ENCODE data around the gene CDH23. TPM values are rescaled to one million over a fixed set of nuclear protein-coding genes. Genes with fewer than 3 reads are reported as not detected.

Gene CDH23
- total RNA-seq, 1 experiment from 2014 or later, result 0.34 TPM

DNA sequence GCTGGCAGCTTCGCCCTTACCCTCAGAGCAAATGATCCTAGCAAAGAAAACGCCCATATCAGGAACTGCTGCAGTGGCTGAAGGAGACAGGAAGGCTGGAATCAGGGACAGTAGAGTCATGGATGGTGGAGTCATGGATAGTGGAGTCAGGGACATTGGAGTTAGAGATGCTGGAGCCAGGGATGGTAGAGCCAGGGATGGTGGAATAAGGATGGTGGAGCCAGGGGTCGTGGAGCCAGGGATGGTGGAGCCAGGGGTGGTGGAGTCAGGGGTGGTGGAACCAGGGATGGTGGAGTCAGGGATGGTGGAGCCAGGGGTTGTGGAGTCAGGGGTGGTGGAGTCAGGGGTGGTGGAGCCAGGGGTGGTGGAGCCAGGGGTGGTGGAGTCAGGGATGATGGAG is 291.5 kb downstream of the CDH23 start:
- TF ChIP-seq, protein P1, sequence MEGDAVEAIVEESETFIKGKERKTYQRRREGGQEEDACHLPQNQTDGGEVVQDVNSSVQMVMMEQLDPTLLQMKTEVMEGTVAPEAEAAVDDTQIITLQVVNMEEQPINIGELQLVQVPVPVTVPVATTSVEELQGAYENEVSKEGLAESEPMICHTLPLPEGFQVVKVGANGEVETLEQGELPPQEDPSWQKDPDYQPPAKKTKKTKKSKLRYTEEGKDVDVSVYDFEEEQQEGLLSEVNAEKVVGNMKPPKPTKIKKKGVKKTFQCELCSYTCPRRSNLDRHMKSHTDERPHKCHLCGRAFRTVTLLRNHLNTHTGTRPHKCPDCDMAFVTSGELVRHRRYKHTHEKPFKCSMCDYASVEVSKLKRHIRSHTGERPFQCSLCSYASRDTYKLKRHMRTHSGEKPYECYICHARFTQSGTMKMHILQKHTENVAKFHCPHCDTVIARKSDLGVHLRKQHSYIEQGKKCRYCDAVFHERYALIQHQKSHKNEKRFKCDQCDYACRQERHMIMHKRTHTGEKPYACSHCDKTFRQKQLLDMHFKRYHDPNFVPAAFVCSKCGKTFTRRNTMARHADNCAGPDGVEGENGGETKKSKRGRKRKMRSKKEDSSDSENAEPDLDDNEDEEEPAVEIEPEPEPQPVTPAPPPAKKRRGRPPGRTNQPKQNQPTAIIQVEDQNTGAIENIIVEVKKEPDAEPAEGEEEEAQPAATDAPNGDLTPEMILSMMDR (IDR thresholded peaks at IDR 0.05; ENCODE audit: insufficient read depth in 1 of 2, low read depth in 1 of 2, low read length in 1 of 2, severe bottlenecking in 1 of 2, unreplicated experiment in 1 of 2), result no peak
- POLR2A ChIA-PET, result no interaction called here
- Mint-ChIP-seq H3K27me3 (ENCODE audit: insufficient read depth, unreplicated experiment) (no peaks in the 10 kb centered on the region), H3K36me3 (ENCODE audit: insufficient read depth, unreplicated experiment) (peaks cover 7% of the 10 kb centered on the region), H3K27ac (ENCODE audit: unreplicated experiment) (peak overlapping the region; percentile 60), H3K4me1 (ENCODE audit: low read depth, unreplicated experiment) (no peaks in the 10 kb centered on the region), H3K9me3 (ENCODE audit: unreplicated experiment) (peaks cover 9% of the 10 kb centered on the region), H3K4me3 (ENCODE audit: unreplicated experiment) (no peak overlapping the region)
- no peaks in the 10 kb centered on the region for H3K4me1 ChIP-seq
- intact Hi-C loops (cut with micrococcal nuclease; ENCODE audit: unreplicated experiment), result no loop called here
- no TSS peak for BruUV-seq (replicated peaks)
- no peak overlapping the region for H3K4me3 ChIP-seq (ENCODE audit: low read depth, low read length)
- CTCF ChIA-PET, result interaction anchor here (1.9 kb wide), 1 partner anchor 8 kb away, joined by 9 read pairs; no protein-coding TSS in a partner anchor
- H3K9me3 ChIP-seq, result no peaks in the 10 kb centered on the region
- no peak for DNase-seq
- H3K36me3 ChIP-seq (ENCODE audit: control insufficient read depth, insufficient read depth, low read length), result no peaks in the 10 kb centered on the region
- no peaks in the 10 kb centered on the region for H3K27me3 ChIP-seq (replicated peaks; ENCODE audit: control insufficient read depth, insufficient read depth, low read length)

DNA sequence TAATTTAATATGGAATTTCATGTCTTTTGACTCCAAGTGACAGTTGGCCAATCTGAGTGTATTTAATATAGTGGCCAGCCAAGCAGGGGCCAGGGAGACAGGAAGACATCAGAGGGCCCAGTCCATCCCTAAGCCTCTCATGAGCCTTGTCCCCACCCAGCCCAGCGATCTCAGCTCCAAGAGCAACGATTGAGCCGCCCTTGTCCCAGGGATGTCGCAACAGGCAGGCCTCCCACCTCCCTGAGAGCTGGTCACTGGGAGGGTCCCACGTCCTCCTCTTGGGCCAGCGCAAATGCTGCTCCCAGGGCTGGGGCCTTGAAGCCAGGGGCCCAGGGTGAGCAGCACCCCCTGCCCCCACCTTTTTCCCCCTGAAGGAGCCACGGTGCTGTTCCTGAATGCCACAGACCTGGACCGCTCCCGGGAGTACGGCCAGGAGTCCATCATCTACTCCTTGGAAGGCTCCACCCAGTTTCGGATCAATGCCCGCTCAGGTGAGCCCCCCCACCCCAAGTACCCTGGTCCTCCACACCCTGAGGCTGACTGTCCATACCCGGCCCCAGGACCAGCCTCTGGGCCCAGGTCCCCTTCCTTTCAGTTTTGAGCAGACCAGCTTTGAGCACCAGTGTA is 293.5 kb downstream of the CDH23 start:
- TF ChIP-seq, protein P1 (IDR thresholded peaks at IDR 0.05; ENCODE audit: insufficient read depth in 1 of 2, low read depth in 1 of 2, low read length in 1 of 2, severe bottlenecking in 1 of 2, unreplicated experiment in 1 of 2), result no peak
- Mint-ChIP-seq H3K4me1 (ENCODE audit: low read depth, unreplicated experiment) (no peaks in the 10 kb centered on the region), H3K36me3 (ENCODE audit: insufficient read depth, unreplicated experiment) (peaks cover 7% of the 10 kb centered on the region), H3K27ac (ENCODE audit: unreplicated experiment) (no peak overlapping the region), H3K27me3 (ENCODE audit: insufficient read depth, unreplicated experiment) (no peaks in the 10 kb centered on the region), H3K4me3 (ENCODE audit: unreplicated experiment) (no peak overlapping the region), H3K9me3 (ENCODE audit: unreplicated experiment) (peaks cover 9% of the 10 kb centered on the region)
- no peaks in the 10 kb centered on the region for H3K4me1 ChIP-seq
- H3K9me3 ChIP-seq, result no peaks in the 10 kb centered on the region
- no TSS peak for BruUV-seq (replicated peaks)
- no peak overlapping the region for H3K4me3 ChIP-seq (ENCODE audit: low read depth, low read length)
- no peak for DNase-seq
- H3K36me3 ChIP-seq (ENCODE audit: control insufficient read depth, insufficient read depth, low read length), result no peaks in the 10 kb centered on the region
- no peaks in the 10 kb centered on the region for H3K27me3 ChIP-seq (replicated peaks; ENCODE audit: control insufficient read depth, insufficient read depth, low read length)
- intact Hi-C loops (cut with micrococcal nuclease; ENCODE audit: unreplicated experiment), result no loop called here
- ChIA-PET CTCF (no interaction called here), POLR2A (no interaction called here)

DNA sequence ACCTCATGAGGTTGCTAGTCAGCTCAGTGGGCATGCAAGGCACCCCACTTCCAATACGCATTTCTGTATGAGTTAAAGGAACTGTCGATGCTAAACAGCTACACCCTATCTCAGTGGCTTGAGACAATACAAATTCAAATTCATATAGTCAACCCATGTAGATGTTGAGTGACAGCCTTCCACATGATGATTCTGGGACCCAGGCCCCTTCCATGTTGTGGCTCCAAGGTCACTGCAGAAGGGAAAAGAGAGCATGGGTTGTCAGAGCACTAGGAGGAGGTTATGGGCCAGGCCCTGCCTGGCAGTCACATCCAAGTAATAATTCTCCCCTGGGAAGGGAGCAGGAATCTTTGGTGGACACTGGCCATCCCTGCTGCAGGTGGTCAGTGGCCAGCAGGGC is 294.7 kb downstream of the CDH23 start:
- Mint-ChIP-seq H3K27ac (ENCODE audit: unreplicated experiment) (no peak overlapping the region), H3K4me1 (ENCODE audit: low read depth, unreplicated experiment) (no peaks in the 10 kb centered on the region), H3K4me3 (ENCODE audit: unreplicated experiment) (no peak overlapping the region), H3K27me3 (ENCODE audit: insufficient read depth, unreplicated experiment) (no peaks in the 10 kb centered on the region), H3K9me3 (ENCODE audit: unreplicated experiment) (peaks cover 9% of the 10 kb centered on the region), H3K36me3 (ENCODE audit: insufficient read depth, unreplicated experiment) (peaks cover 7% of the 10 kb centered on the region)
- TF ChIP-seq, protein P1 (IDR thresholded peaks at IDR 0.05; ENCODE audit: insufficient read depth in 1 of 2, low read depth in 1 of 2, low read length in 1 of 2, severe bottlenecking in 1 of 2, unreplicated experiment in 1 of 2), result no peak
- Histone ChIP-seq H3K27me3 (replicated peaks; ENCODE audit: control insufficient read depth, insufficient read depth, low read length) (no peaks in the 10 kb centered on the region), H3K4me3 (ENCODE audit: low read depth, low read length) (no peak overlapping the region), H3K36me3 (ENCODE audit: control insufficient read depth, insufficient read depth, low read length) (no peaks in the 10 kb centered on the region), H3K9me3 (no peaks in the 10 kb centered on the region), H3K4me1 (no peaks in the 10 kb centered on the region)
- CTCF ChIA-PET, result interaction anchor here (1.8 kb wide), 1 partner anchor 17 kb away, joined by 4 read pairs; no protein-coding TSS in a partner anchor
- no peak for DNase-seq
- intact Hi-C loops (cut with micrococcal nuclease; ENCODE audit: unreplicated experiment), result no loop called here
- no TSS peak for BruUV-seq (replicated peaks)
- POLR2A ChIA-PET, result no interaction called here

Measured in Caco-2 (cell line).